Right lobe of liver (tissue), 6 donors: ENCODE results near the gene COPG1. TPM values are rescaled to one million over a fixed set of nuclear protein-coding genes. Genes with fewer than 3 reads are reported as not detected.

Experiments
- ATAC-seq, 4 donors: fragments of 200-7000 bp; cut with Tn5 transposase; one replicate each; pipeline ENCODE4 v1.9.1; 2020; ENCODE audit warnings: mild to moderate bottlenecking in 4 of 4, moderate library complexity in 4 of 4
- DNase-seq, 3 donors: peaks; one replicate each; pipeline ENCODE4 v3.0.0-alpha.2; 2020
- H3K27ac ChIP-seq, 3 donors: fragments of 200-600 bp; one replicate each; pipeline ENCODE4 v1.8.0; 2022
- H3K27me3 ChIP-seq, 2 donors: fragments of 200-600 bp; one replicate each; pipeline ENCODE4 v1.8.0; 2022
- H3K36me3 ChIP-seq, 4 donors: fragments of 200-600 bp; sonication (generic) in 1 of 4; one replicate each; pipeline versions ENCODE4 v1.5.1 to v1.8.0; 2017 to 2022; ENCODE audit warnings: control low read depth in 1 of 4
- H3K4me1 ChIP-seq, 4 donors: fragments of 200-600 bp; sonication (generic) in 1 of 4; one replicate each; pipeline versions ENCODE4 v1.5.1 to v1.8.0; 2017 to 2022; ENCODE audit warnings: control low read depth in 1 of 4
- H3K4me3 ChIP-seq, 3 donors: fragments of 200-600 bp; one replicate each; pipeline ENCODE4 v1.8.0; 2022
- H3K9me3 ChIP-seq, 4 donors: fragments of 200-600 bp; sonication (generic) in 1 of 4; one replicate each; pipeline versions ENCODE4 v1.5.1 to v1.8.0; 2017 to 2022; ENCODE audit warnings: control low read depth in 1 of 4
- CTCF ChIP-seq, 4 donors: fragments of 200-600 bp in 3 of 4; fragments of 450-650 bp in 1 of 4; IDR thresholded peaks; one replicate each; pipeline versions ENCODE4 v1.5.1 to v1.8.0; 2016 to 2022; ENCODE audit warnings: antibody characterized with exemption in 4 of 4, mild to moderate bottlenecking in 2 of 4
- POLR2A ChIP-seq: fragments of 450-650 bp; IDR thresholded peaks from one replicate; pipeline ENCODE4 v1.6.1; 2017; ENCODE audit warnings: antibody characterized with exemption, mild to moderate bottlenecking
- WGBS: methylation state at CpG from one replicate; pipeline ENCODE4 v1.1.6; 2018; ENCODE audit warnings: low coverage, low lambda C conversion rate; ENCODE audit not compliant: insufficient coverage; ENCODE audit errors: missing lambda C conversion rate; 5-methylcytosine and 5-hydroxymethylcytosine counted together
- intact Hi-C, 2 donors: fragments of 100-400 bp; cut with DNase I; formaldehyde crosslinking; loops; one replicate each; pipeline versions ENCODE4 v1.11.2 to v1.14.1; 2022
- total RNA-seq, 6 experiments: library from RNA; depleted of rRNA in 2 of 6; stranded (reverse); fragments of >200 nt in 2 of 6; fragmentation: NEBNext Ultra II Directional in 3 of 6; extraction: Animal tissue kit (Norgen Biotek cat#: 25700) in 3 of 6; gene quantifications; one replicate each; pipeline versions ENCODE4 v1.1.0 to v1.2.4, GENCODE V29; 2016 to 2023
- donor health status: DM: no; HTN: yes; CAD: no.
- donor health status: DM: no; HTN: no; CAD: no.
- donor health status: DM: no; HTN: no; CAD: no.
- donor health status: DM: no; HTN: yes; CAD: no.
- donor health status: DM: no; HTN: yes; CAD: no.

COPG1 gene
- total RNA-seq, 6 experiments from 2014 or later, result 75.9 to 140 (median 119) TPM

- no CpG with 5 or more reads among the region's 9 CpGs for WGBS
- Histone ChIP-seq H3K36me3 (no peaks in the 10 kb centered on the region), H3K27ac (no peak overlapping the region), H3K4me3 (no peak overlapping the region), H3K4me1 (peaks cover 0 to 2% (median 0%) of the 10 kb centered on the region in 4 donors), H3K9me3 (no peaks in the 10 kb centered on the region), H3K27me3 (no peaks in the 10 kb centered on the region)
- no peak for DNase-seq
- intact Hi-C loops, result loop anchor here in 1 of 2 donors (5.0 kb wide), 1 partner anchor 35 kb away; no protein-coding TSS in a partner anchor
- ATAC-seq, result no peak
- no peak for TF ChIP-seq CTCF (IDR thresholded peaks at IDR 0.05)
- no peak for TF ChIP-seq POLR2A
Measured at GRCh38 chr3:129321887-129322286, 72.5 kb downstream of the COPG1 start.

GRCh38 chr3:129323651-129324294 lies 74.4 kb downstream of the COPG1 start:
- Histone ChIP-seq H3K4me1 (no peaks in the 10 kb centered on the region), H3K27me3 (no peaks in the 10 kb centered on the region), H3K27ac (no peak overlapping the region), H3K36me3 (no peaks in the 10 kb centered on the region), H3K4me3 (no peak overlapping the region), H3K9me3 (no peaks in the 10 kb centered on the region)
- peak; percentile 85 to 91 (median 89) for ATAC-seq
- TF ChIP-seq POLR2A (no peak), CTCF (IDR thresholded peaks at IDR 0.05) (peak; percentile 26 to 51 (median 37))
- DNase-seq, result peak; percentile 66 to 79 (median 76)
- WGBS, result no CpG with 5 or more reads among the region's 12 CpGs
- intact Hi-C loops, result loop anchor here in 1 of 2 donors (5.0 kb wide), 1 partner anchor 36 kb away; no protein-coding TSS in a partner anchor

GRCh38 chr3:129324855-129325254 lies 75.4 kb downstream of the COPG1 start:
- Histone ChIP-seq H3K9me3 (no peaks in the 10 kb centered on the region), H3K4me1 (no peaks in the 10 kb centered on the region), H3K27ac (no peak overlapping the region), H3K36me3 (no peaks in the 10 kb centered on the region), H3K27me3 (no peaks in the 10 kb centered on the region), H3K4me3 (no peak overlapping the region)
- intact Hi-C loops, result loop anchor here in 1 of 2 donors (5.0 kb wide), 1 partner anchor 38 kb away; no protein-coding TSS in a partner anchor
- no peak for TF ChIP-seq CTCF (IDR thresholded peaks at IDR 0.05)
- no peak for TF ChIP-seq POLR2A
- WGBS, result 95% methylated on average over 4 of the region's 12 CpGs
- DNase-seq, result no peak
- ATAC-seq, result no peak

GRCh38 chr3:129325383-129325782 lies 76.0 kb downstream of the COPG1 start:
- no peaks in the 10 kb centered on the region for H3K9me3 ChIP-seq
- intact Hi-C loops, result no loop called here
- ATAC-seq (no peak), DNase-seq (no peak)
- no peaks in the 10 kb centered on the region for H3K27me3 ChIP-seq
- TF ChIP-seq CTCF (IDR thresholded peaks at IDR 0.05) (no peak), POLR2A (no peak)
- no peak overlapping the region for H3K27ac ChIP-seq
- 100% methylated on average over 3 of the region's 3 CpGs for WGBS
- H3K4me1 ChIP-seq, result no peaks in the 10 kb centered on the region
- H3K36me3 ChIP-seq, result no peaks in the 10 kb centered on the region
- H3K4me3 ChIP-seq, result no peak overlapping the region
